Activated gamma-delta T cell (primary cell): ENCODE data around the gene ABI1.

Experiments
- DNase-seq: peaks from one replicate; lab custom pipeline; 2025; lab: John Stamatoyannopoulos, UW

ABI1 gene

GRCh38 chr10:26855186-26855585 is 5.6 kb downstream of the ABI1 start:
- DNase-seq: no peak

- no peak for DNase-seq
These were observed 6.2 kb downstream of the ABI1 start for GRCh38 chr10:26854524-26854923.

GRCh38 chr10:26844396-26844975 is 16.3 kb downstream of the ABI1 start:
- no peak for DNase-seq

- DNase-seq: no peak
These were observed 17.0 kb downstream of the ABI1 start for GRCh38 chr10:26843736-26844135.

GRCh38 chr10:26841733-26842317 is 18.9 kb downstream of the ABI1 start:
- no peak for DNase-seq

GRCh38 chr10:26840938-26841732 is 19.6 kb downstream of the ABI1 start:
- DNase-seq: no peak

- no peak for DNase-seq
These were observed 20.7 kb downstream of the ABI1 start for GRCh38 chr10:26839966-26840627.

GRCh38 chr10:26837139-26837538 is 23.6 kb downstream of the ABI1 start:
- DNase-seq: no peak

- DNase-seq: no peak
These were observed 25.7 kb downstream of the ABI1 start for GRCh38 chr10:26835025-26835424.

GRCh38 chr10:26832960-26833359 is 27.8 kb downstream of the ABI1 start:
- DNase-seq: no peak

GRCh38 chr10:26831936-26832335 is 28.8 kb downstream of the ABI1 start:
- no peak for DNase-seq

- no peak for DNase-seq
These were observed 30.8 kb downstream of the ABI1 start for GRCh38 chr10:26829810-26830515.

GRCh38 chr10:26824015-26824690 is 36.6 kb downstream of the ABI1 start:
- no peak for DNase-seq

GRCh38 chr10:26821699-26822570 is 38.8 kb downstream of the ABI1 start:
- DNase-seq: no peak

GRCh38 chr10:26815500-26815899 is 45.3 kb downstream of the ABI1 start:
- no peak for DNase-seq

GRCh38 chr10:26810435-26811026 is 50.2 kb downstream of the ABI1 start:
- DNase-seq: no peak

- DNase-seq: no peak
These were observed 50.8 kb downstream of the ABI1 start for GRCh38 chr10:26809973-26810372.

GRCh38 chr10:26807532-26807931 is 53.2 kb downstream of the ABI1 start:
- no peak for DNase-seq

GRCh38 chr10:26806557-26806956 is 54.2 kb downstream of the ABI1 start:
- no peak for DNase-seq

GRCh38 chr10:26805567-26806245 is 55.1 kb downstream of the ABI1 start:
- DNase-seq: no peak
